NCI-H2107 treated with DMSO at 0.1 percent for 48 hours (cell line): ENCODE data around the gene PLP2.

ENCODE experiments used
- DNase-seq: peaks from one replicate; lab custom pipeline; 2025; ENCODE audit not compliant: unreplicated experiment; lab: John Stamatoyannopoulos, UW

Gene PLP2

DNA sequence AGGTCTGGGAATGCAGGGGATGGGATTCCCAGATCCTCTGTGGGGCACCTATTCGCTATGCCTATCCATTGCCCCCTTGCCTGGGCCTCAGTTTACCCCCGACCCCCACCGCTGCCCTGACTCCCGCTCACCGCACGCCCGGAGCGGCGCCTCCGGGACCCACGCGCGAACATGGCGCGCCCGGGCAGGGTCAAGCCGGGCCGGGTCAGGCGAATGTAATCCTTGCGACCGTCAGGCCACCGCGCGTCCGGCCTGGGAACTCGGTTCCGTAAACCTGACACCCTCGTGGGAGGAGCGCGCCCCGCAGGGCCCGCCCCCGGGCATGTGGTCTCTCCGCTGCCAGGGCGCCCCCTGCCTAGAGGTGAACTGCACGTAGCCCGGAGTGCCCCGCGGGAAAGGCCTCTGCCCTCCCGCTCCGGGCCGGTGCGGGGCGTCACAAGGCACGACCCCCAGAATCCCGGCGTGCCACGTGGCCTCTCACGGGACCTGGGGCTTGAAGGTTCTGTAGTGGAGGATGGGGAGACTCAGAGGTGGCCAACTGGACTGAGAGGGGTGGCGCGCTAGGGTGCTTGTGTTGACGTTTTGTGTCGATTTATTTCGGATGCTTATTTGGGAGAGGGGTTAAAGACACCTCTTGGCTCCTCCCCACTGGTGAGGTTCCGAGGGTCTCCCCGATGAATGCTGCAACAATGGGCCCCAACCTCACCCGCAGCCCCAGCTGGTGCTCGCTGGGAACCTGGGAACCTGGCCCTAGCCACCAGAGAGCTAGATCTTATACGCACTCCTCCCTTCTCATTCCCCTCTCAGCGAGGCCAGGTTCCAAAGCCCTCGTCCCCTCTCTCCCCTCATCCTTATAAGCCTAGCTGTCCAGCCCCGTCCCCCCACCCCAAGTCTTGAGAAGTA lies 14.7 kb downstream of the PLP2 start, which contains the start of gene PRICKLE3:
Gene PRICKLE3 (minus strand): TSS at position 249 of the 903 bp plus-strand sequence. CDS start 76 bp downstream, at position 173.
- DNase-seq = peak; percentile 36

DNA sequence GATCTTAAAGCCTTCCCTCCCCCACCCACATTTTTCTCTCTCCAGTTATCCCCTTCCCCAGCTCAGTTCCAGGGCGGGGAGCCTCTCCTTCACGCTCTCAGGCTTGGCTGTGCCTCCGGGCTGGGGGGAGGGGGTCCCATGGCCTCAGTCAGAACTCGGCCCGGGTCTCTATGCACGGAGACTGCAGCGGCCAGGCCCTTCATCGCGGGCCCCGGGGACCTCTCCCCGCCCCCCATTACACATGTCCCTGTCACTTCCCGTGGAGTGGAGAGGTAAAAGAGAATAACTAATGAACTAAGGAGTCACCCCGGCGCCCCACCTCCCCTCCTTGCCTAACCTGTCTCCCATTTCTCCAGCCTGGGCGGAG lies 15.3 kb downstream of the PLP2 start:
- DNase-seq = no peak

DNA sequence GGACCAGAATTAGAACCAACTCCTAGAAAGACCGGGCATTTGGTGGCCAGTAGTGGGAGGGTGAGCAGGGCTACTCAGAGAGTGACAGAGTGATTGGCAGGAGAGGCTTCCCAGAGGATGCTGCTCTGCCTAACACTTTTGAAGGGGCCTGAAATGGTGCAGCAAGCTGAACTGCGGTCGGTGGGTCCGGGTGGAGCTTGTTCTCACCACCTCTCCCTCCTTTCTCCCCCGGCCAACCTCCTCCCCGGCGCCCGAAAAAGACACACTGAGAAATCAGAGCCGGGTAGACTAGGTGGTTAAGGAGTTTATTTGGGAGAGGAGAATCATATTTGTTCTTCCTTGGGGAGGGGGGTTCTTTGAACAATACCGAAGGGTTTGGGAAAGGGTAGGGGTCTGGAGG lies 15.8 kb downstream of the PLP2 start:
- DNase-seq = no peak

DNA sequence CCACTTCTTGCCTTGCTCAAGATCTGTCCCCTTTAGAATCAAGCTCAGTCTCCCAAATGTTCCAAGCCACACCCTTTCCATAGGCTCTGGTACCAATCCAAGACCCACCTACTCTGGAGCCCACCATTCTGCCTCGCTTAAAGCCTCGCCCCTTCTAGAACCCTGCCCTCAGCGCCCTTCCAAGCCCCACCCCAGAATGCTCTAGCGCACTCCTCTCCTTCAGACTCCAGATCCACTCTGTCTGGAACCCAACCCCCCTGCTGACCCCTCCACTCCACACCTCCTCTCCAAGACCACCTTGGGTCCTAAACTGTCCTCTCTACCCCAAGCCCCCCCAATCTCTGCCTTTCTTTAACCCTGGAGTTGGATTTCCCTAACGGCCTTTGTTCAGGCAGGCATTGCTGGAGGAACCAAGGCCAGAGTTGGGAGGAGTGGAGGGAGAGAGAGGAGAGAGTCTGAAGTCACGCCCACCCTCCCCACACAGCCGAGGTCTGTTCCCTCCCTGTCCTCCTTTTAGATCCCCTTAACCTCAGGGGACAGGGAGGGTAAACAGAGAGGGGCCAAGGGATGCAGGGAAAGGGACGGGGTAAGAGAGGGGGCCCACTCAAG lies 16.9 kb downstream of the PLP2 start:
- no peak for DNase-seq

DNA sequence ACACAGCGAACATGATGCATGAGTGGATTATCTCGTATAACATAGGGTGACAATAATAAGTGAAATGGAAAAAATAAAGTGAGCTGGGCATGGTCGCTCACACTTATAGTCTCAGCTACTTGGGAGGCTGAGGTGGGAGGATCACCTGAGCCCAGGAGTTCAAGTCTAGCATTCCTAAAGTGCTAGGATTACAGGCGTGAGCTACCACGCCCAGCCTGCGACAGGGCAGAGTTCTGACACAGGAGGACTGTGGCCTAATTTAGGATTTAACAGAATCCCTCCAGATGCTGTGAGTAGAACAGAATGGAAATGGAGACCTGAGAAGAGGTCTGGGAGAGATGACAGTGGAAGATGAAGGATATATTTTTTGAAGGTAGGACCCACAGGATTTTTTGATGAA lies 17.9 kb downstream of the PLP2 start:
- DNase-seq = no peak

DNA sequence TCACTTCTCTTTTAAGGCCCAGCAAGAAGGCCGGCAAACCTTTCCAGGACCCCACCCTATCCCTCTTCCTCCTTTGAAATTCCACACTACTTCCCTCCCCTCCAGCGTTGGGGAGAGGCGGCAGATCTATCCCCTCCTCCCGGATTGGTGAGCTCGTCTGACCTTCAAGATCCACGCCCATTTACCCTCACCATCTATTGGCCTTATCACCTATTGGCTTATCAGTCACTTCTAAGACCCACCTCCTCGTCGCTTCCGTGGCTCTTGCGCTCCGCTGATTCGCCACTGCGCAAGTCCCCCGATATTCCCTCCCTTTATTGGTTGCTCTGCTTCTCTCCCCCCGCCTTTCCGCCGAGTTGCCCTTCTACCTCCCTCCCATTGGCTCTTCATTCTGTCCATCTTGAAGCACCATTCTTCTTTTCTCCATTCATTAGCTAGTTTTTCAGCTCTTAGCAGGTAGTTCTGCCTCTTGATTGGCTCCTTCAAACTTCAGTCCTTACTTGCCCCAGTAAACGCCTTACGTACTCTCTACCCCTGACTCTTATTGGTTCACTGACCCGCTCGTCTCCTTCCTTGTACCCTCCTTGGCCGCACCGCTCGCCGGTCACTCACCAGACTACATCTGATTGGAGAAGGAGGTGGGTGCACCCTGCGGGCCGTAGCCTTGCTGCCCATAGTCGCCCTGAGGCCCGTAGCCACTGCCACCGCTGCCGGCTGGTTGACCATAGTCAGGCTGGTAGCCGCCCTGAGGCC lies 19.3 kb downstream of the PLP2 start:
- peak; percentile 100 for DNase-seq

DNA sequence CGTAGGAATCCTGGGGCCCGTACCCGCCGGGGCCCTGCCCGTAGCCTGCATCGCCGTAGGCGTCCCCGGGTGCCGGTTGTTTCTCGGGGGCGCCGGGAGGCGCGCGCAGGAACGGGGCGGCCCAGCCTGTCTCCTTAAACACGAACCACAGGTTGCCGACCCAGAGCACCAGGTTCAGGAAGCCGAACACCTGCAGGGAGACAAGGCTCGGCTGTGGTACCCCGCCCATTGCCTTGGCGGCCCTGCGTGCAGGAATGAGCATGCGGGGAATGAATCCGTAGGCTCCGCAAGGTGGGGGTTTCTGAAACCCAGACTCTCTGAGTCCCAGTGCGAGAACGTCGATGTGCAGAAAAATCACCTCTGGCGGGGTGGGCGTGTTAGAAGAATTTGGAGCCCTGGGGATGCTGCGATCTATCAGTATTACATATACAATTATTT lies 19.9 kb downstream of the PLP2 start:
- no peak for DNase-seq

DNA sequence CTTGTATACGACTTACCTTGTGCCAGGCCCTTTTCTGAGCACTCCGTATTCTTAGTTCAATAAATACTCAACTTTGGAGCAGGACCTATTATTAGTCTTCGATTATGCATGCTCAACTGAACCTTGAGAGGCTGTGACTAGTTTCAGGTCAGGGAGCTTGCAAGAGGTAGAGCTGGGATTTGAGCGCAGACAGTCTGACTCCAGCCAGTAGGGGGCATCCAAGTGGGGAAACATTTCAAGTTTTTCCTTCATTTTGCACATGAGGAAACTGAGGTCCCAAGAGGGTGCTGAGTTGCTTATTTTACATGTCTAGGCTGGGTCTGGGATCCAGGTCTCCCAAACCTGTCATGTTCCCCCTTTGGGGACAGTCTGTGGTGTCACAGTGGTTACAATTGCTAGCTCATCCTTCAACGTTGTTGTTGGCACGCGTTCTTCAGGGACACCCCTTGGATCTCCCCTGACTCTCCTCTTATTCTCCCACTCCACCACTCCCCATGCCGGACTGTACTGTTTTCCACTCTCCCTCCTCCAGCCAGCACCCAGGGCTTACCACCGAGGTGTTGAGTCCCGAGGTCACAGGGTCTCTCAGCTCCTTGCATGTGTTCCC lies 21.1 kb downstream of the PLP2 start:
- peak; percentile 38 for DNase-seq

DNA sequence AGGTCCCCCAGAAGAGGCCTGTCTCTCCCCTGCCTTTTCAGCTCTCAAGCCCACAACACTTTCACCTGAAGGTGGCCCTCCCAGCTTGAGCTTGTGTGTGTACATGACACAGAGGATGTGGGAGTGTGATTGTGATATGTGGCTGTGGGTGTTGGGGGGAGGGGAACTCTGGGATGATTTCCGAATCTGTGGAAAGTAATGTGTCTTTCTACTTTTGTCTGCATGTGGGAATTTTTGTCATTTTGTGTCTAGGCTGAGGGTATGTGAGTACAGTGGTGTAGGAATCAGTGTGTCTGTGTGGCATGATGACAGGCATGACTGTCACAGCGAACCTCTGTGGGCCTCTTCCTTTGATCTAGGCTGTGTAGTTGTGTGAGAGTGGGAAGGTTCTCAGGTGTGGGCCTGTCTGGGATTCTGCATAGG lies 21.9 kb downstream of the PLP2 start:
- DNase-seq = no peak

DNA sequence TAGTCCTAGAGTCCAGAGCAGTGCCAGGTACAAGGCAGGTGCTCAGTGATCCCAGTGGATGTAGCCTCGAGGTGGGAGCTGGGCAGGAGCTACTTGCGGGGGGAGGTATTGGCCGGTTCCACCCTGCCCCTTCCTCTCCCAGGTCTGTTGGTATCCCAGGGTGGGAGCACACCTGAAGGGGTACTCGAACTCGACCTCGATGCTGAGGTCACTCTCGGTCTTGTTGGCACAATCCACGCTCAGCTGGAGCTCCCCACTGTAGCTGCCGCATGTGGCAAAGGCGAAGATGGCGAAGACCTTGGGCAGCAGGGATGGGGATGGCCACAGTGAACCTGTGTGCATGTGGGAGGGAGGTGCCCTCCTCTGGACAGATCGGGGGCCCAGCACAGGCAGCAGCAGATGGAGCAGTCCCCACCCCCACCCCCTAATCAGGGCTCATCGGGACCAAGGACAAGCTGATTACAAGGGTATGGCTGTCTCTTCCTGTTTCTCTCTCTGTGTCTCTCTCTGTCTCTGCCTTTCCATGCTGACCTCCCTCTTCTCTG lies 25.9 kb downstream of the PLP2 start:
- no peak for DNase-seq

DNA sequence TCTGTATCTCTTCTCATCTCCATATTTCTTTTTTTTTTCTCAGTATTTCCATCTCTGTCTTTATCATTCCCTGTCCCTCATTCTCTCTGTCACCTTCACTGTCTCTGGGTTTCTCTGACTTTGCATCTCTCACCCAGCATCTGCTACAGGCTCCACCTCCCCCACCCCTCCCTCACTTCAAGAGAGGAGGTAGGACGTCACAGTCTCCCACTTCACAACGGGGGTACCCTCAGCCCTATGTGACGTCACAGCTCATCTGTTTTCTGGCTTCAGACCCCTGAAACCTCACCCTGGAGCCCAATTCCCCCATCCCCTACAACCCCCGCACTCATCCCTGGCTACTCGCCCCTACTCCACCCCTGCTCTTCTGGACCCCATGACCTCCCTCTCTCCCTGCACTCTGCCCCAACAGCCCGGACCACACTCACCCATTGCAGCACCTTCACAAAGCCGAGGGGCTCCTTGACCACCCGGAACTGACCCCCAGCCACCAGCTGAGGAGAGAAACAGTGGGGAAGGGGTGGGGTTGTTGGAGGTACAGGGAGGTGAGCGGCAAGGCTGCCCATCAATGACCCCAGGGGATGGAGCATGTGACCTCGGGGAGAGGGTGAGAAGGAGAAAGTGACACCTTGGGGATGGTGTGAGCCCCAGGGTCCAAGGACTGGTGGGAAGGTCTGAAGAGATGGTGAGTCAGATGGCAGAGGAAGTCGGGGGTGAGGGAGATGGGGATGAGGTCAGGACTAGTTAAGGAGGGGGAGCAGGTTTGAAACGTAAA lies 27.0 kb downstream of the PLP2 start:
- DNase-seq = no peak

DNA sequence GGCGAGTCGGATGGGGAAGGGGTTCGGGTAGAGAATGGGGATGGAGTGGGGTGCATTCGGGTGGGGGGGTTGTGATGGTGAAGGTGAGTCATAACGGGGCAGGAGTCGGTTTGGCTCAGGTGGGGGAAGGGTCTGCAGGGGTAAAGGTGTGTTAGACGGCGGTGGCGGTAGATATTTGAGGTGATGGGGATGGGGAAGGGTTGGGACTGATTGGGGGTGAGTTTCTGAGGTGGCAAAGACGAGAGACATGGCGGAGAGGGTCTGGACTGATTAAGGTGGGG lies 27.6 kb downstream of the PLP2 start:
- DNase-seq = no peak

DNA sequence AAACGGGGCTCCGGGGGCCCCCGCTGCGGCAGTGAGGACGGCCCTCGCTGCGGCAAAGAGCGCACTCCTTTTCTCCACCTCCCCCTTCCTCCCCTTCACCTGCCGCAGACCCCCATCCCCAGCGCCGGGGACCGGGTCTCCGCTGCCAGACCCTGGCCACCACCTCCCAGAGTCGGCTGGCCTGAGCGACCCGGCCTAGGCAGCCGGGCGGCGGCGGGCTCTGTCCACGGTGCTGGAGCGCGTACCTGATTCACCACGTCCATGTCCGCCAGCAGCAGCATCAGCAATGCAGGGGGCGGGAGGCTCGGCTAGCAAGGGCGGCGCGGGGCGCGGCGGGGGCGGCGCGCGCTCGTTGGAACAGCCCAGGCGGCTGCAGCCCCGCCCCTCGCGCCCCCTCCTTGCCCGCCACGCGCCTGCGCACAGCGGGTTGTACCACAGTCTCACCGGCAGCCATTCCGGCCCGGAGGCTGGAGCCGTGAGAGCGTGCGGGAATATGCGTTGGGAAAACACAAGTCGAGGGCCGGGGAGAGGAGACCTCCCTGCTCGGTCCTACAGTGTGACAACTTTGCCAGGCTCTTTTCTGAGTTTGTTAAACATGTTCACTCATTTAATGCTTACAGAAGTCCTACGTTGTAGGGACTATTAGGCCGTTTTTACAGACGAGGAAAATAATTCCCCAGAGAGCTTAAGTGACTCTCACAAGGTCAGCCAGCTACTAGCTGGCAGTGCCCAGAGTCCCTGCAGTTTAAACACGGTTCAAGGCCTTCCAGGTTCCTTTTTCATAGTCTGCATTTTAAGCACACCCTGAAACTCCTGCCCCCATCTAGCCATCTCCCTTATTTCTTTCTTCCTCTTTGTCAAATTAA lies 28.4 kb downstream of the PLP2 start, which contains the start of gene SYP:
Gene SYP (minus strand): TSS at position 288 of the 866 bp plus-strand sequence. CDS start 7 bp downstream, at position 281.
- DNase-seq = peak; percentile 70

DNA sequence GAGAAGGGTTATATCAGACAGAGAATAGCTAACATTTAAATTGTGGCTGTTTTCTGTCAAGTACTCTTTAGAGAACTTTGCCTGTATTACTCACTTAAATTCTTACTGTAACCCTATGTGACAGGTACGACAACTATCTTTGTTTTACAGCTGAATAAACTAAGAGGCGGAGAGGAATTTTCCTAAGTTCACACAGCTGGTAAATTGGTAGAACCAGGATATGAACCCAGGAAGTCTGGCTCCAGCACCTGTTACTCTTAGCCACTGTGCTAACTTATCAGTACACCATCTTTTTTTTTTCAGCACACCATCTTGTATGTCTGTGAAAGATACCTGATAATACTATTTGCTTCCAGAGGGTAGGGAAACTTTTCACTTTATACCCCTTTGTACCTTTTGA lies 30.3 kb downstream of the PLP2 start:
- no peak for DNase-seq

DNA sequence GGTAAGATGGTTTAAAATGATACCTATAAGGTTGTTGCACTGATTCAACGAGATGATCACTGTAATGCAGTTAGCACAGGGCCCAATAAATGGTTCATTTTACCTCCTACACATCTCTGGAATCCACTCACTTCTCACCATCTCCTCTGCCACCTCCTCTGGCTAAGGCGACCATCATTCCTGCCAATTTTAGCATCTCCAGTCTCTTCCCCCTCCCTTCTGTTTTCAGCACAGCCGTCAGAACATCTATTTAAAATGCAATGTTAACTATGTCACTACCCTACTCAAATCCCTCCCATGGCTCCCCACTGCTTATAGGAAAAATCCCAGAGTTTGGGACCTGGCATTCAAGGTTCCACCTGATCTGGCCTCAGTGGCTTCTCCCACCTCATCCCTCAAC lies 31.8 kb downstream of the PLP2 start:
- DNase-seq = no peak

DNA sequence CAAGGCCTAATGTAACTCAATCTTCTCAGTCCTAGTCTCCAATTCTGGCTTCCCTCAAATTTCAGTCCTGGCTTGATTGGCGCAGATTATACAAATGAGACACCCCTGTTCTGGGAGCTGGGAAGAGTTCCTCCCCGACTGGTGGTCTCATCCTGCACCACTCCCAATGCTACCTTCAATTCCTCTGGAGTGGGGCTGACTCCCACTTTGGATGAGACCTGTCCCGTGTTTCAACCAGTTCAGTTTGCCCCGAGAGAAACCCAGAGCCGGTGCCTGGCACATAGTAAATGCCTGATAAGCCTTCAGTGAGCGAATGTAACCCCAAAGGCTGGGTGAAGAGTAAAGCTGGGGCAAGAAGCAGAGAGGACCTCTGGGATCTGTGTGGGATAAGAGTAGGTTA lies 32.3 kb downstream of the PLP2 start:
- no peak for DNase-seq

DNA sequence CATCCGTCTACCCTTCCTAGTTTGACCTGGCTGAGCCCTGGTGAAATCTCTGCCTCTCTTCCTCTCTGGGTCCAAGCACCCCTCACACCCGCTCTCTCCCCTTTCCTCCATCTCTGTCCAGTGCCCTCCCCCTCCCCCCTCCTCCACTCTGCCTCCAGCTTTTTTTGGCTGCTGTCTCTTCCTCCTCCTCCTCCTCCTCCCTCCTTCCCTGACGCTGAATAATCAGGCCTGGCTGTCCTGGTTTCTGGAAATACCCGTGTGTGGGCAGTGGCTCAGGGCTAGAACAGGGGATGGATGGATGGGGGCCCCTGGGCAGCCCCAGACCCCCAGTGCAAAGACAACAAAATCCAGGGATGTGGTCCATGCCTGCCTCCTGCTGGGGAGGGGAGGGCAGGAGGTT lies 33.0 kb downstream of the PLP2 start:
- no peak for DNase-seq

DNA sequence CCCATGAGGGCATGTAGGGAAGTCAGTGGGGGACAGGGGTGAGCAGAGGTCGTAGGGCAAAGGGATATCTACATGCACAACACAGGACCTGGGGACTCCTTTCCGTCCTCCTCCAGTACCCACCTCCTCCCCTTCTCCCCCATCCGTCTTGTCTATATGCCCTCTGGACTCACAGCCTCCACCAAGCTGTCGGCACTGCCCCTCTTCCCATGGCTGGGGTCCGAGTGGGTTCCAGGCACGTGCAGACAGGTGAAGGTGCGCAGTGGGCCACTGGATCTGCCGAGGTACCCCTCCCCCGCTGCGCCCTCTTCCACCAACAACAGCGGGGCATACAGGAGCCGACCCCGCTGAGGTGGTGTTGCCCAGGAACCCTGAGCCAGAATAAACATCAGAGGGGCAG lies 33.7 kb downstream of the PLP2 start:
- DNase-seq = no peak

DNA sequence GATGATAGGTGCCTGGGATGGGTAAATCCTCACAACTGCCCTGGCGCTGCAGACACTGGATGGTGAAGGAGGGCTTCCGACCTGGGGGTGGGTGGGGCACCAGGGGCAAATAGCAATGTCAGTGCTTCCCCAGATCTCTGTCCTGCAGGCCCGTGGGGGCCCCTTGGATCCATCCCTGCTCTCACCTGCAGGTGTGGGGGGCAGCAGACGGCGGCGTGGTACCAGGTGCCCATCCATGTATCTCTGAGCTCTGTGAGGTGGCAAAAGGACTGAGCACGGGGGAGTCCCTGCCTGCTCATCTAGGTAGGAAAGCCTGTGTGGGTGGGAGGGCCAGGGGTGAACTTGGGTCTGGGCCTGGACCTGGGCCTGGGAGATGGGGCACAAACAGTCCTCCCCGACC lies 34.8 kb downstream of the PLP2 start:
- no peak for DNase-seq
